OCI-LY1 (cell line): Measurements from ENCODE around the gene ZNF473.

Experiments
- H2AFZ ChIP-seq: fragments of 200-600 bp; sonication (generic), shearing (Covaris generic); 2 replicates; pipeline ENCODE4 v1.6.0; 2014; ENCODE audit warnings: antibody characterized with exemption, mild to moderate bottlenecking, low read length
- H3F3A ChIP-seq: fragments of 200-600 bp; sonication (generic), shearing (Covaris generic); 2 replicates; pipeline ENCODE4 v1.6.0; 2014; ENCODE audit warnings: mild to moderate bottlenecking, antibody characterized with exemption, low read length, moderate library complexity; ENCODE audit not compliant: insufficient read depth
- H3K27ac ChIP-seq: fragments of 200-600 bp; sonication (generic); 2 replicates; pipeline ENCODE4 v1.5.1; 2014; ENCODE audit warnings: low read length, mixed run types, mild to moderate bottlenecking, low read depth; ENCODE audit not compliant: poor library complexity, severe bottlenecking
- H3K27me3 ChIP-seq: fragments of 200-600 bp; sonication (generic); 2 replicates; pipeline ENCODE4 v1.6.0; 2014; ENCODE audit warnings: antibody characterized with exemption, mild to moderate bottlenecking, low read length, moderate library complexity; ENCODE audit not compliant: insufficient read depth
- H3K36me3 ChIP-seq: fragments of 200-600 bp; sonication (generic); 2 replicates; pipeline ENCODE4 v1.6.1; 2014; ENCODE audit warnings: mild to moderate bottlenecking, antibody characterized with exemption, low read length, moderate library complexity, mixed read lengths; ENCODE audit not compliant: insufficient read depth
- H3K4me1 ChIP-seq: fragments of 200-600 bp; sonication (generic); 2 replicates; pipeline ENCODE4 v1.5.1; 2014; ENCODE audit warnings: mild to moderate bottlenecking, low read length, moderate library complexity; ENCODE audit not compliant: insufficient read depth, severe bottlenecking
- H3K4me2 ChIP-seq: fragments of 200-600 bp; sonication (generic), shearing (Covaris generic); 2 replicates; pipeline ENCODE4 v1.6.1; 2014; ENCODE audit warnings: low read length
- H3K4me3 ChIP-seq: fragments of 200-600 bp; sonication (generic); 2 replicates; pipeline ENCODE4 v1.5.1; 2014; ENCODE audit warnings: low read length, low read depth, mild to moderate bottlenecking, mixed read lengths; ENCODE audit not compliant: poor library complexity, severe bottlenecking
- H3K79me2 ChIP-seq: fragments of 200-600 bp; shearing (Covaris generic); 2 replicates; pipeline ENCODE4 v1.6.1; 2016; ENCODE audit warnings: mixed run types, low read length, mixed read lengths; ENCODE audit not compliant: insufficient read depth
- H3K9ac ChIP-seq: fragments of 200-600 bp; sonication (generic), shearing (Covaris generic); 2 replicates; pipeline ENCODE4 v1.6.1; 2014; ENCODE audit warnings: mild to moderate bottlenecking, low read length, mixed read lengths
- H3K9me2 ChIP-seq: fragments of 200-600 bp; sonication (generic), shearing (Covaris generic); 2 replicates; pipeline ENCODE4 v1.6.1; 2014; ENCODE audit warnings: low read depth, mild to moderate bottlenecking, low read length, mixed read lengths
- H3K9me3 ChIP-seq: fragments of 200-600 bp; shearing (Covaris generic); 2 replicates; pipeline ENCODE4 v1.6.1; 2014; ENCODE audit warnings: low read length, mixed read lengths
- H4K20me1 ChIP-seq: fragments of 200-600 bp; sonication (generic), shearing (Covaris generic); 2 replicates; pipeline ENCODE4 v1.6.0; 2016; ENCODE audit warnings: mild to moderate bottlenecking, low read length; ENCODE audit not compliant: insufficient read depth
- CTCF ChIP-seq: fragments of 200-600 bp; sonication (generic), shearing (Covaris generic); IDR thresholded peaks from 2 replicates; pipeline ENCODE4 v1.5.1; 2017; ENCODE audit warnings: mild to moderate bottlenecking, antibody characterized with exemption, low read length, moderate library complexity, mixed read lengths
- EZH2 ChIP-seq: fragments of 200-600 bp; sonication (generic), shearing (Covaris generic); IDR thresholded peaks from 2 replicates; pipeline ENCODE4 v1.8.0; 2017; ENCODE audit warnings: borderline replicate concordance, mixed run types, mild to moderate bottlenecking, antibody characterized with exemption, low read length, moderate library complexity, mixed read lengths

Gene ZNF473

GRCh38 chr19:50059045-50059444 is 33.2 kb downstream of the ZNF473 start:
- Histone ChIP-seq H3F3A (no peaks in the 10 kb centered on the region), H3K4me1 (no peaks in the 10 kb centered on the region), H3K9me3 (peaks cover 24% of the 10 kb centered on the region), H3K27me3 (no peaks in the 10 kb centered on the region), H3K4me2 (no peak overlapping the region), H3K36me3 (no peaks in the 10 kb centered on the region), H3K9ac (no peak overlapping the region), H3K4me3 (no peak overlapping the region), H2AFZ (no peak overlapping the region), H4K20me1 (no peaks in the 10 kb centered on the region), H3K27ac (no peak overlapping the region), H3K9me2 (no peaks in the 10 kb centered on the region), H3K79me2 (no peaks in the 10 kb centered on the region)
- TF ChIP-seq EZH2 (no peak), CTCF (no peak)

- Histone ChIP-seq H3K9me2 (no peaks in the 10 kb centered on the region), H3K9ac (no peak overlapping the region), H3F3A (no peaks in the 10 kb centered on the region), H3K9me3 (peaks cover 22% of the 10 kb centered on the region), H2AFZ (no peak overlapping the region), H3K4me3 (no peak overlapping the region), H3K36me3 (no peaks in the 10 kb centered on the region), H3K4me1 (no peaks in the 10 kb centered on the region), H3K4me2 (no peak overlapping the region), H4K20me1 (no peaks in the 10 kb centered on the region), H3K79me2 (no peaks in the 10 kb centered on the region), H3K27me3 (no peaks in the 10 kb centered on the region), H3K27ac (no peak overlapping the region)
- no peak for TF ChIP-seq CTCF
- no peak for TF ChIP-seq EZH2
Measured at GRCh38 chr19:50060107-50060506, 34.3 kb downstream of the ZNF473 start.

- no peaks in the 10 kb centered on the region for H3F3A ChIP-seq
- TF ChIP-seq CTCF (no peak), EZH2 (no peak)
- no peaks in the 10 kb centered on the region for H3K79me2 ChIP-seq
- no peak overlapping the region for H3K4me2 ChIP-seq
- H3K4me3 ChIP-seq, result no peak overlapping the region
- H3K27me3 ChIP-seq, result no peaks in the 10 kb centered on the region
- no peaks in the 10 kb centered on the region for H4K20me1 ChIP-seq
- no peak overlapping the region for H3K9ac ChIP-seq
- peaks cover 22% of the 10 kb centered on the region for H3K9me3 ChIP-seq
- no peaks in the 10 kb centered on the region for H3K4me1 ChIP-seq
- H3K27ac ChIP-seq, result no peak overlapping the region
- no peaks in the 10 kb centered on the region for H3K36me3 ChIP-seq
- H2AFZ ChIP-seq, result no peak overlapping the region
- H3K9me2 ChIP-seq, result no peaks in the 10 kb centered on the region
Measured at GRCh38 chr19:50061650-50062049, 35.8 kb downstream of the ZNF473 start.
